Sigmoid colon (tissue), 7 donors: ENCODE results near the gene EPHB4. TPM values are rescaled to one million over a fixed set of nuclear protein-coding genes. Genes with fewer than 3 reads are reported as not detected.
A peak's percentile ranks its signal among the peaks of the same experiment; 100 is the strongest.

Experiments
- DNase-seq: peaks from one replicate; pipeline ENCODE4 v3.0.0-alpha.2; 2019
- H3K27ac ChIP-seq, 4 donors: fragments of 200-600 bp; sonication (generic); one replicate each; pipeline ENCODE4 v1.5.1; 2016 to 2019; ENCODE audit warnings: mild to moderate bottlenecking in 1 of 4
- H3K27me3 ChIP-seq, 3 donors: fragments of 200-600 bp; sonication (generic); one replicate each; pipeline ENCODE4 v1.5.1; 2019; ENCODE audit warnings: mild to moderate bottlenecking in 1 of 3
- H3K36me3 ChIP-seq, 4 donors: fragments of 200-600 bp; sonication (generic); one replicate each; pipeline ENCODE4 v1.5.1; 2016 to 2019
- H3K4me1 ChIP-seq, 4 donors: fragments of 200-600 bp; sonication (generic); one replicate each; pipeline ENCODE4 v1.5.1; 2017 to 2019
- H3K4me3 ChIP-seq, 4 donors: fragments of 200-600 bp; sonication (generic); one replicate each; pipeline ENCODE4 v1.5.1; 2017 to 2019; ENCODE audit warnings: mild to moderate bottlenecking in 2 of 4, moderate library complexity in 1 of 4
- H3K9me3 ChIP-seq, 4 donors: fragments of 200-600 bp in 3 of 4; sonication (generic) in 3 of 4; one replicate each; pipeline versions ENCODE4 v1.5.1 to v1.6.1; 2013 to 2019
- EP300 ChIP-seq, 4 donors: sonication (generic); formaldehyde crosslinking; IDR thresholded peaks; one replicate each; pipeline ENCODE4 v1.6.1; 2017; ENCODE audit warnings: antibody characterized with exemption in 4 of 4
- POLR2A ChIP-seq, 2 donors: fragments of 450-650 bp; IDR thresholded peaks; one replicate each; pipeline ENCODE4 v1.6.1; 2016; ENCODE audit warnings: antibody characterized with exemption in 2 of 2, mild to moderate bottlenecking in 2 of 2, moderate library complexity in 2 of 2
- POLR2AphosphoS5 ChIP-seq, 4 donors: sonication (generic); formaldehyde crosslinking; IDR thresholded peaks; one replicate each; pipeline ENCODE4 v1.6.1; 2017; ENCODE audit warnings: antibody characterized with exemption in 4 of 4
- WGBS, 2 donors: extraction: QIAGEN DNeasy Blood & Tissue Kit; methylation state at CpG; one replicate each; pipeline ENCODE4 v1.1.7; 2013; 5-methylcytosine and 5-hydroxymethylcytosine counted together
- intact Hi-C: fragments of 100-400 bp; cut with DNase I; formaldehyde crosslinking; loops from one replicate; pipeline ENCODE4 v1.15.1; 2023
- polyA plus RNA-seq, 3 donors: library from polyadenylated mRNA; stranded (reverse); fragments of 200-250 nt; gene quantifications; one replicate each; pipeline ENCODE4 v1.2.3, GENCODE V29; 2013
- total RNA-seq, 4 donors: library from RNA; depleted of rRNA; stranded (reverse); fragments of >200 nt; gene quantifications; one replicate each; pipeline ENCODE4 v1.1.0, GENCODE V29; 2016
- TF ChIP-seq, protein P1 (sequence below), 4 experiments: fragments of 450-650 bp in 3 of 4; fragments of 200-600 bp in 1 of 4; IDR thresholded peaks; one replicate each; pipeline ENCODE4 v1.5.1; 2016 to 2019; ENCODE audit warnings: antibody characterized with exemption in 4 of 4, mild to moderate bottlenecking in 3 of 4, moderate library complexity in 2 of 4
- donor health status: healthy with polysubstance abuse.
- donor health status: Bipolar disorder and iron deficiency.
- donor health status: healthy.

Gene EPHB4
- total and polyA plus RNA-seq, 7 donors, result 5.1 to 35.5 (median 27.3) TPM

DNA sequence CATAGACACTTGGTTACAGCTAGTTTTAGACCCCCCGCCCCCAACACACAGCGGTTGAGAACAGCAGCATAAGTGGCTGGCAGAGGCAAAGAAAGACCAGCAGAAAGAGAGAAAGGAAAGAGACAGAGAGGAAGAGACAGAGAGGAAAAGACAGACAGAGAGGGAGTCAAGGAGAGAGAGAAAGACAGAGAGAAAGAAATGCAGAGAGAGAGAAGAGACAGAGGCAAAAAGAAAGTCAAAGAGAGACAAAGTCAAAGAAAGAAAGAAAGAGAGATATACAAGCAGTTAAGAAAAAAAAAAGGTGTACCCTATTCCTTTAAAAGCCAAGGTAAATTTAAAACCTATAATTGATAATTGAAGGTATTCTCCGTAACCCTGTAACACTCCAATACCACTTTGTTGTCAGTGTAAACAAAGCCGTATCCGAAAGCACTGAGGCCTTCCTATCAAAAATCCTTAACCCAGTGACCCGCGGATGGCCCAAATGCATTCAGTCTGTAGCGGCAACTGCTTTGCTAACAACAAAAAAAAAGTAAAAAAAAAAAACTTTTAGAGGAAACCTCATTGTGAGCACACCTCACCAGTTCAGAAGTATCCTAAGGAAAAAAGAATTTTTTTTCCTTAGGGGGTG, 13.3 kb upstream of the EPHB4 start:
- no peak overlapping the region for H3K27ac ChIP-seq
- no peaks in the 10 kb centered on the region for H3K27me3 ChIP-seq
- TF ChIP-seq POLR2AphosphoS5 (IDR thresholded peaks at IDR 0.05), result no peak
- TF ChIP-seq, protein P1, sequence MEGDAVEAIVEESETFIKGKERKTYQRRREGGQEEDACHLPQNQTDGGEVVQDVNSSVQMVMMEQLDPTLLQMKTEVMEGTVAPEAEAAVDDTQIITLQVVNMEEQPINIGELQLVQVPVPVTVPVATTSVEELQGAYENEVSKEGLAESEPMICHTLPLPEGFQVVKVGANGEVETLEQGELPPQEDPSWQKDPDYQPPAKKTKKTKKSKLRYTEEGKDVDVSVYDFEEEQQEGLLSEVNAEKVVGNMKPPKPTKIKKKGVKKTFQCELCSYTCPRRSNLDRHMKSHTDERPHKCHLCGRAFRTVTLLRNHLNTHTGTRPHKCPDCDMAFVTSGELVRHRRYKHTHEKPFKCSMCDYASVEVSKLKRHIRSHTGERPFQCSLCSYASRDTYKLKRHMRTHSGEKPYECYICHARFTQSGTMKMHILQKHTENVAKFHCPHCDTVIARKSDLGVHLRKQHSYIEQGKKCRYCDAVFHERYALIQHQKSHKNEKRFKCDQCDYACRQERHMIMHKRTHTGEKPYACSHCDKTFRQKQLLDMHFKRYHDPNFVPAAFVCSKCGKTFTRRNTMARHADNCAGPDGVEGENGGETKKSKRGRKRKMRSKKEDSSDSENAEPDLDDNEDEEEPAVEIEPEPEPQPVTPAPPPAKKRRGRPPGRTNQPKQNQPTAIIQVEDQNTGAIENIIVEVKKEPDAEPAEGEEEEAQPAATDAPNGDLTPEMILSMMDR (IDR thresholded peaks at IDR 0.05), result no peak
- no peak for TF ChIP-seq EP300 (IDR thresholded peaks at IDR 0.05)
- TF ChIP-seq POLR2A (IDR thresholded peaks at IDR 0.05), result no peak
- DNase-seq, result no peak
- H3K4me1 ChIP-seq, result peaks cover 0 to 16% (median 8%) of the 10 kb centered on the region in 4 donors
- 70 to 79% methylated on average over 8 of the region's 8 CpGs for WGBS, 2 donors
- H3K9me3 ChIP-seq, result no peaks in the 10 kb centered on the region
- intact Hi-C loops, result no loop called here
- H3K36me3 ChIP-seq, result no peaks in the 10 kb centered on the region
- no peak overlapping the region for H3K4me3 ChIP-seq

DNA sequence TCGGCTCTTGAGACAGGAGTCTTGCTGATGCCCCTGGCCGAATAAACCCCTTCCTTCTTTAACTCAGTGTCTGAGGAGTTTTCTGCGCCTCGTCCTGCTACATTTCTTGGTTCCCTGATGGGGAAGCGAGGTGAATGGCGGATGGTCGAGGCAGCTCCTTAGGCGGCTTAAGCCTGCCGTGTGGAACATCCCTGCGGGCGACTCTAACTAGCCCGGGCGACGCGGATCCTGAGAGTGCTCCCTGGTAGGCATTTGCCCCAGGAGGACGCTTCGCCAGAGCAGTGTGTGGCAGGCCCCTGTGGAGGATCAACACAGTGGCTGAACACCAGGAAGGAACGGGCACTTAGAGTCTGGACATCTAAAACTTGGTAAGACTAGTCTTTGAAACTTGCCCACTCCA, 12.0 kb upstream of the EPHB4 start:
- Histone ChIP-seq H3K4me3 (no peak overlapping the region), H3K9me3 (no peaks in the 10 kb centered on the region), H3K27ac (no peak overlapping the region), H3K4me1 (peaks cover 0 to 16% (median 8%) of the 10 kb centered on the region in 4 donors), H3K27me3 (no peaks in the 10 kb centered on the region), H3K36me3 (no peaks in the 10 kb centered on the region)
- 97% methylated on average over 18 of the region's 18 CpGs for WGBS, 2 donors
- DNase-seq, result no peak
- TF ChIP-seq, protein P1 (IDR thresholded peaks at IDR 0.05), result no peak
- TF ChIP-seq EP300 (IDR thresholded peaks at IDR 0.05) (no peak), POLR2A (IDR thresholded peaks at IDR 0.05) (no peak), POLR2AphosphoS5 (IDR thresholded peaks at IDR 0.05) (no peak)
- intact Hi-C loops, result no loop called here

DNA sequence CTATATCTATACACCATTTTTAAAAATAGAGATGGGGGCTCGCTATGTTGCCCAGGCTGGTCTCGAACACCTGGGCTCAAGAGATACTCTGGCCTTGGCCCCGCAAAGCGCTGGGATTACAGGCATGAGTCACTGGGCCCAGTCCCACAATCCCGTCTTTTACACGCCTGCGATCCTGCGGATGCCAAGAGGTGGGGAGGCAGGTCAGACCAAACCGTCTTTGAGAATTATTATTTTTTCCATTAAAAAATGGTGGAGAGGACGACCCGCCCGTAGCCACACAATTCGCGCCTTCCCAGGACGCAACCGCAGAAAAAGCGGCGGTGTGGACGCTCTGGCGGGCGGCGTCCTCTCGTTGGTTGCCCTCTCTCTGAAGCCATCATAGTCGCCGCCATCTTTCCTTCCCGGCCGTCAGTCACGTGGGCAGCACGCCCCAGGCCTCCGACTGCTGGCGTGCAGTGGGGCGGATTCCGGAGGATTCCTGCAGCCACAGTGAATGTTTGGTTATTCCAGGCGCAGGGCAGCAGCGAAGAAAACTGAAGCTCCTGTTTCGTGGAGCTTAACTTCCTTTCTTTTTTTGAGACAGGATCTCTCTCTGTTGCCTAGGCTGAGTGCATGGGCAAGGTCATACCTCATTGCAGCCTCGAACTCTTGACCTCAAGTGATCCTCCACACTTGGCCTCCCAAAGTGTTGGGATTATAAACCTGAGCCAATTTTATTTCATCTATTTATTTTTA, 9.9 kb upstream of the EPHB4 start:
- 2 to 5% methylated on average over 37 of the region's 37 CpGs for WGBS, 2 donors
- H3K36me3 ChIP-seq, result no peaks in the 10 kb centered on the region
- intact Hi-C loops, result no loop called here

DNA sequence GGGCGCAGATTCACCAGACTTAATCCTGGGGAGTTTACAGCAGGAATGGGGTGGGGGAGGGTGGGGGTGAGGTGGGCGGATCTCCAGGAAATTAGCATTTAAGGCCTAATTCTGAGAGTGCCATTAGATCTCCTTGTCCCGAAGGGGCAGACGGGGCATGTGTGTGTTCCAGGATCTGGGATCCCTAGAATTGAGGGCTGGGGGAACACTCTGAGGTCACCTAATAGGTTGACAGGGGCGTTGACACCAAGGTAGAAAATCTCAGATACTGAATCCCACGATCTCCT, 9.4 kb upstream of the EPHB4 start:
- H3K27me3 ChIP-seq, result no peaks in the 10 kb centered on the region
- DNase-seq, result no peak
- intact Hi-C loops, result no loop called here
- H3K36me3 ChIP-seq, result no peaks in the 10 kb centered on the region
- WGBS, 2 donors, result 15 to 44% methylated on average over 6 of the region's 6 CpGs
- TF ChIP-seq POLR2AphosphoS5 (IDR thresholded peaks at IDR 0.05), result no peak
- TF ChIP-seq, protein P1 (IDR thresholded peaks at IDR 0.05), result no peak
- TF ChIP-seq EP300 (IDR thresholded peaks at IDR 0.05), result no peak
- no peak for TF ChIP-seq POLR2A (IDR thresholded peaks at IDR 0.05)
- H3K9me3 ChIP-seq, result no peaks in the 10 kb centered on the region
- H3K4me1 ChIP-seq, result peaks cover 0 to 16% (median 8%) of the 10 kb centered on the region in 4 donors
- H3K27ac ChIP-seq, result peak overlapping the region; percentile 72 to 88 (median 81)
- peak overlapping the region in 3 of 4 donors; percentile 36 to 45 (median 42) for H3K4me3 ChIP-seq

More for the DNA sequence above, 9.9 kb upstream of the EPHB4 start:
- Histone ChIP-seq H3K27me3 (no peaks in the 10 kb centered on the region), H3K4me1 (peaks cover 0 to 16% (median 8%) of the 10 kb centered on the region in 4 donors), H3K27ac (peak overlapping the region; percentile 72 to 88 (median 81)), H3K9me3 (no peaks in the 10 kb centered on the region), H3K4me3 (peak overlapping the region in 3 of 4 donors; percentile 36 to 45 (median 42))
- peak; percentile 96 for DNase-seq
- TF ChIP-seq POLR2AphosphoS5 (IDR thresholded peaks at IDR 0.05), result peak; percentile 25 to 83 (median 72)
- no peak for TF ChIP-seq EP300 (IDR thresholded peaks at IDR 0.05)
- peak; percentile 7 to 38 for TF ChIP-seq POLR2A (IDR thresholded peaks at IDR 0.05)
